ENCODE measurements around the gene GJC2. TPM values are rescaled to one million over a fixed set of nuclear protein-coding genes. Genes with fewer than 3 reads are reported as not detected.

GJC2 gene
- polyA plus RNA-seq, 3 donors: 0.15 TPM; not detected in 2

- Mint-ChIP-seq H3K27me3 (ENCODE audit: low read depth in 3 of 3) (no peaks in the 10 kb centered on the region), H3K27ac (peak overlapping the region in 2 of 7 donors; percentile 55 to 60), H3K9me3 (peaks cover 0 to 3% (median 1%) of the 10 kb centered on the region in 7 donors), H3K4me3 (no peak overlapping the region), H3K4me1 (peaks cover 48% of the 10 kb centered on the region), H3K36me3 (peaks cover 13 to 21% of the 10 kb centered on the region in 2 donors)
- Histone ChIP-seq H3K36me3 (replicated peaks in 1 of 2; ENCODE audit: control insufficient read depth in 1 of 2, insufficient read depth in 2 of 2, low read length in 2 of 2) (peaks cover 11 to 21% of the 10 kb centered on the region in 2 donors), H3K9ac (ENCODE audit: insufficient read depth, low read length, poor library complexity, severe bottlenecking) (no peak overlapping the region), H3K79me2 (ENCODE audit: insufficient read depth, low read length) (peaks cover 50% of the 10 kb centered on the region), H3K4me3 (replicated peaks in 1 of 3; ENCODE audit: low read depth in 2 of 3, low read length in 3 of 3) (no peak overlapping the region), H2AFZ (ENCODE audit: insufficient read depth, low read depth, low read length, poor library complexity, severe bottlenecking) (no peak overlapping the region), H3K9me3 (replicated peaks in 1 of 2; ENCODE audit: control insufficient read depth in 1 of 2, insufficient read depth in 1 of 2, low read length in 2 of 2) (no peaks in the 10 kb centered on the region), H3K27me3 (ENCODE audit: control insufficient read depth in 2 of 2, insufficient read depth in 2 of 2, low read length in 2 of 2) (no peaks in the 10 kb centered on the region), H3K4me1 (ENCODE audit: control insufficient read depth in 1 of 2, insufficient read depth in 2 of 2, low read length in 2 of 2) (peaks cover 44 to 63% of the 10 kb centered on the region in 2 donors), H3K4me2 (replicated peaks; ENCODE audit: extremely low read depth, low read length, poor library complexity, severe bottlenecking) (no peak overlapping the region), H3K27ac (ENCODE audit: low read depth in 1 of 2, low read length in 2 of 2) (no peak overlapping the region), H4K20me1 (ENCODE audit: insufficient read depth, low read length) (peaks cover 2% of the 10 kb centered on the region)
- no peak for DNase-seq
- TF ChIP-seq, protein P1, sequence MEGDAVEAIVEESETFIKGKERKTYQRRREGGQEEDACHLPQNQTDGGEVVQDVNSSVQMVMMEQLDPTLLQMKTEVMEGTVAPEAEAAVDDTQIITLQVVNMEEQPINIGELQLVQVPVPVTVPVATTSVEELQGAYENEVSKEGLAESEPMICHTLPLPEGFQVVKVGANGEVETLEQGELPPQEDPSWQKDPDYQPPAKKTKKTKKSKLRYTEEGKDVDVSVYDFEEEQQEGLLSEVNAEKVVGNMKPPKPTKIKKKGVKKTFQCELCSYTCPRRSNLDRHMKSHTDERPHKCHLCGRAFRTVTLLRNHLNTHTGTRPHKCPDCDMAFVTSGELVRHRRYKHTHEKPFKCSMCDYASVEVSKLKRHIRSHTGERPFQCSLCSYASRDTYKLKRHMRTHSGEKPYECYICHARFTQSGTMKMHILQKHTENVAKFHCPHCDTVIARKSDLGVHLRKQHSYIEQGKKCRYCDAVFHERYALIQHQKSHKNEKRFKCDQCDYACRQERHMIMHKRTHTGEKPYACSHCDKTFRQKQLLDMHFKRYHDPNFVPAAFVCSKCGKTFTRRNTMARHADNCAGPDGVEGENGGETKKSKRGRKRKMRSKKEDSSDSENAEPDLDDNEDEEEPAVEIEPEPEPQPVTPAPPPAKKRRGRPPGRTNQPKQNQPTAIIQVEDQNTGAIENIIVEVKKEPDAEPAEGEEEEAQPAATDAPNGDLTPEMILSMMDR (IDR thresholded peaks at IDR 0.05): no peak
- WGBS (ENCODE audit: insufficient coverage): 95% methylated on average over 9 of the region's 9 CpGs
- intact Hi-C loops (cut with micrococcal nuclease): loop anchor here in 1 of 2 donors (5.0 kb wide), 1 partner anchor 36 kb away; the partner anchor contains the start of gene GUK1
Measured at GRCh38 chr1:228106800-228107054, 43.0 kb upstream of the GJC2 start.

GRCh38 chr1:228107636-228108035 lies 42.1 kb upstream of the GJC2 start:
- Mint-ChIP-seq H3K4me1 (peaks cover 48% of the 10 kb centered on the region), H3K9me3 (peaks cover 0 to 3% (median 1%) of the 10 kb centered on the region in 7 donors), H3K36me3 (peaks cover 13 to 21% of the 10 kb centered on the region in 2 donors), H3K27me3 (ENCODE audit: low read depth in 3 of 3) (no peaks in the 10 kb centered on the region), H3K4me3 (no peak overlapping the region), H3K27ac (peak overlapping the region in 4 of 7 donors; percentile 89 to 96 (median 94))
- Histone ChIP-seq H3K27me3 (ENCODE audit: control insufficient read depth in 2 of 2, insufficient read depth in 2 of 2, low read length in 2 of 2) (no peaks in the 10 kb centered on the region), H4K20me1 (ENCODE audit: insufficient read depth, low read length) (no peaks in the 10 kb centered on the region), H3K4me1 (ENCODE audit: control insufficient read depth in 1 of 2, insufficient read depth in 2 of 2, low read length in 2 of 2) (peaks cover 36 to 55% of the 10 kb centered on the region in 2 donors), H3K27ac (ENCODE audit: low read depth in 1 of 2, low read length in 2 of 2) (peak overlapping the region in 1 of 2 donors; percentile 98), H3K79me2 (ENCODE audit: insufficient read depth, low read length) (peaks cover 41% of the 10 kb centered on the region), H2AFZ (ENCODE audit: insufficient read depth, low read depth, low read length, poor library complexity, severe bottlenecking) (no peak overlapping the region), H3K4me2 (replicated peaks; ENCODE audit: extremely low read depth, low read length, poor library complexity, severe bottlenecking) (peak overlapping the region; percentile 92), H3K4me3 (replicated peaks in 1 of 3; ENCODE audit: low read depth in 2 of 3, low read length in 3 of 3) (no peak overlapping the region), H3K9me3 (replicated peaks in 1 of 2; ENCODE audit: control insufficient read depth in 1 of 2, insufficient read depth in 1 of 2, low read length in 2 of 2) (no peaks in the 10 kb centered on the region), H3K9ac (ENCODE audit: insufficient read depth, low read length, poor library complexity, severe bottlenecking) (no peak overlapping the region), H3K36me3 (replicated peaks in 1 of 2; ENCODE audit: control insufficient read depth in 1 of 2, insufficient read depth in 2 of 2, low read length in 2 of 2) (peaks cover 11 to 21% of the 10 kb centered on the region in 2 donors)
- 90% methylated on average over 19 of the region's 19 CpGs for WGBS (ENCODE audit: insufficient coverage)
- TF ChIP-seq, protein P1 (IDR thresholded peaks at IDR 0.05): no peak
- intact Hi-C loops (cut with micrococcal nuclease): loop anchor here (1.0 to 5.0 kb wide), 3 partner anchors 25 to 59 kb away; partner anchors contain the start of genes ARF1 (in 1 of the 2) and GUK1 (in 1 of the 2)
- DNase-seq: no peak

Data from CD14-positive monocyte (primary cell).